Measurements from ENCODE around the gene C4orf50.

The C4orf50 gene

GRCh38 chr4:5897674-5898073 is 120.6 kb downstream of the C4orf50 start:
- no peak for TF ChIP-seq REST (IDR thresholded peaks at IDR 0.05; ENCODE audit: insufficient read depth in 1 of 2, low read depth in 2 of 2, low read length in 2 of 2)
- TF ChIP-seq FOXP2 (optimal IDR thresholded peaks at IDR 0.05; ENCODE audit: borderline replicate concordance, extremely low read depth, extremely low read length, insufficient read depth): no peak
- TF ChIP-seq TAF1 (IDR thresholded peaks at IDR 0.05; ENCODE audit: borderline replicate concordance, insufficient read depth, low read length): no peak
- TF ChIP-seq SIN3A (IDR thresholded peaks at IDR 0.05; ENCODE audit: borderline replicate concordance, insufficient read depth, low read length): no peak
- TF ChIP-seq POLR2AphosphoS5 (IDR thresholded peaks at IDR 0.05; ENCODE audit: low read depth, low read length): no peak

- TF ChIP-seq SIN3A (IDR thresholded peaks at IDR 0.05; ENCODE audit: borderline replicate concordance, insufficient read depth, low read length) (no peak), TAF1 (IDR thresholded peaks at IDR 0.05; ENCODE audit: borderline replicate concordance, insufficient read depth, low read length) (no peak), FOXP2 (optimal IDR thresholded peaks at IDR 0.05; ENCODE audit: borderline replicate concordance, extremely low read depth, extremely low read length, insufficient read depth) (no peak), REST (IDR thresholded peaks at IDR 0.05; ENCODE audit: insufficient read depth in 1 of 2, low read depth in 2 of 2, low read length in 2 of 2) (no peak), POLR2AphosphoS5 (IDR thresholded peaks at IDR 0.05; ENCODE audit: low read depth, low read length) (no peak)
Observed at GRCh38 chr4:5895287-5895686, 122.9 kb downstream of the C4orf50 start.

GRCh38 chr4:5894266-5894665 is 124.0 kb downstream of the C4orf50 start:
- TF ChIP-seq SIN3A (IDR thresholded peaks at IDR 0.05; ENCODE audit: borderline replicate concordance, insufficient read depth, low read length) (no peak), FOXP2 (optimal IDR thresholded peaks at IDR 0.05; ENCODE audit: borderline replicate concordance, extremely low read depth, extremely low read length, insufficient read depth) (no peak), TAF1 (IDR thresholded peaks at IDR 0.05; ENCODE audit: borderline replicate concordance, insufficient read depth, low read length) (no peak), REST (IDR thresholded peaks at IDR 0.05; ENCODE audit: insufficient read depth in 1 of 2, low read depth in 2 of 2, low read length in 2 of 2) (no peak), POLR2AphosphoS5 (IDR thresholded peaks at IDR 0.05; ENCODE audit: low read depth, low read length) (no peak)

GRCh38 chr4:5893591-5893990 is 124.6 kb downstream of the C4orf50 start:
- TF ChIP-seq FOXP2 (optimal IDR thresholded peaks at IDR 0.05; ENCODE audit: borderline replicate concordance, extremely low read depth, extremely low read length, insufficient read depth) (no peak), TAF1 (IDR thresholded peaks at IDR 0.05; ENCODE audit: borderline replicate concordance, insufficient read depth, low read length) (no peak), SIN3A (IDR thresholded peaks at IDR 0.05; ENCODE audit: borderline replicate concordance, insufficient read depth, low read length) (no peak), REST (IDR thresholded peaks at IDR 0.05; ENCODE audit: insufficient read depth in 1 of 2, low read depth in 2 of 2, low read length in 2 of 2) (no peak), POLR2AphosphoS5 (IDR thresholded peaks at IDR 0.05; ENCODE audit: low read depth, low read length) (no peak)

Data from PFSK-1 (cell line).